ENCODE measurements around the gene NAA35.
"Not testable (repeated sequence)": the region's sequence is repeated elsewhere in the genome, so short reads cannot be mapped to it uniquely, and the experiment has no call there.

NAA35 gene

DNA sequence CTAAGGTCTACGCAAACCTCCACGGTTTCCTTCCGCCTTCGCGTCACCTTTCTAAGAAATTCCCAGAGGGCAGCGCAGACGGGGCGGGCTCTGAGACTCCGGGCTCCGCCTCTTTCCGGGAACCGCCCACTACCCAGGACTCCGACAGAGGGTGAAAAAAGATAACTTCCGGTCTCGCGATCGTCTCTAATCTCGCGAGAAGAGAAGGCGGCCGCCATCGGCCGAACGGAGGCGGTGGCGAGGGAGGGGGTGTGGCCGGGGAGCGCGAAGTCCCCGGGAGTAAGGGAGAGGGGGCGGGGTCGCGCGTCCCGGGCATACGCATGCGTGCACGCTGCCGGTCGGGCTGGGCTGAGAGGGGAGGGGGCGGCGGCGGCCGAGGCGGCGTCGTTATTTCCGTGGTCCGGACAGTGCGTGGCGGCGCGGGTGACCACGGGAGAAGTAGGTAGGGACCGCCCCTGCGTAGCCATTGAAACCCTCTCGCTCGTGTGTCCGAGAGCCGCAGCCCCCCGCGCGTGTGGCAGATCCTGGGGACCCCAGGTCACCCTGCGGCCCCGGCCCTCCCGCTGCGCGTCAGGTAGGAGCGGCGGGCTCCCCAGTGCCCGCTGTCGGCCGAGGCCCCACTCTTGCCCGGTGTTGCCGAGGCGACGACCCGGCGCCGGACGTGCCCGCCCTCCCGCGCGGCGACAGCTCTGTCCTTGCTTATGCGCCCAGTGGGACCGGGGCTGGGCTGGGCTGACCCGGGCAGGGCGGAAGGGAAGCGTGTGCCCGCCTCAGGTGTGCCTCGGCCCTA, at the start of gene NAA35:
Gene NAA35 (plus strand): TSS at position 315 of the 790 bp plus-strand sequence. CDS start 1,014 bp downstream, outside the sequence.
- peak; percentile 98 for DNase-seq

DNA sequence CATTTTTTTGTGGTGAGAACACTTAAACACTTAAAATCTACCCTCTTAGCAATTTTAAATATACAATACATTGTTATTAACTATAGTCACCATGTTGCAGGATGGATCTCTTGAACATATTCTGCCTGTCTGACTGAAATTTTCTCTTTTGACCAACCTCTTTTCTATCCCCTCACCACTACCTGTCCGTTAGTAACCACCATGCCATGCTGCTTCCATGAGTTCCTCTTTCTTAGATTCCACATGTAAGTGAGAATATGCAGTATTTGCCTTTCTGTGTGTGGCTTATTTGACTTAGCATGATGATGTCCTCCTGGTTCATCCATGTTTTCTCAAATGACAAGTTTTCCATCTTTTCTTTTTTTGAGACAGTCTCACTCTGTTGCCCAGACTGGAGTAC, 48.5 kb upstream of the NAA35 start:
- no peak for DNase-seq

GRCh38 chr9:85895685-85896084, 45.3 kb upstream of the NAA35 start:
- DNase-seq = no peak

DNA sequence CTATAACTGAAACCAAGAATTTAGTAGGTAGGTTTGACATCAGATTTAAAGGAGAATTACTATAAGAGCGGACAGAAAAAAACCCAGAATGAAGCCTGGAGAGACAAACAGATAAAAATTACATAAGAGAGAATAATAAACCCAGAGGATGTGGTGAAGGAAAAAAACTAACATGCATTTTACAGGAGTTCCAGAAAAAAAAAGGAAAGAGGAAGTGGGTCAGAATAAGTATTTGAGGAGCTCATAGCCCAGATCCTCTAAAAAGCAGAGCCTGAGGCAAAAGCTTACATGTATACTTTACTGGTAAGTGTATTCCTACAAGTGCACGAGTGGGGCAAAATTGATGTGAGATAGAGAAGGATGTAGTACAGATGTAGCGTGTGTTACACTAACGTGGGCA, 43.1 kb upstream of the NAA35 start:
- peak; percentile 43 to 53 for DNase-seq

DNA sequence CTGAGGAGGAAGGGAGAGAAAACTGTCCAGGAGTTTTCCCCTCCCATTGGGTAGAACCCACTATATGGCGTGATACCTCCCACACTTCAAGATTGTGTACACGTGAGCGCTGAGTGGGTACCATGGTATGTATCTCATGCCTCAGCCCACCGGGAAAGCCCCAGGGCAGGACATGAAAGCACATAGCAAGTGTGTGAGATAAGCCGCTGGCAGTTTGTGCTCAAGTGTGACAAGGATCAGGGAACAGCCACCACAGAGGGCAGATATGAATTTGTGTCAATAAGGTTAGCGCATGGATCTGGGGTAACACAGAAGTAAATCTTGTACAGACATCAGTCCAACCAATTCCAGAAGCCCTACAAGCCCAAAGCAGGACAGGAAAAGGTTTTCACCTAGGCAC, 42.6 kb upstream of the NAA35 start:
- no peak for DNase-seq

GRCh38 chr9:85899388-85899787, 41.6 kb upstream of the NAA35 start:
- no peak for DNase-seq

- DNase-seq = peak; percentile 80 to 81
Measured at GRCh38 chr9:85900504-85901201, 40.3 kb upstream of the NAA35 start.

DNA sequence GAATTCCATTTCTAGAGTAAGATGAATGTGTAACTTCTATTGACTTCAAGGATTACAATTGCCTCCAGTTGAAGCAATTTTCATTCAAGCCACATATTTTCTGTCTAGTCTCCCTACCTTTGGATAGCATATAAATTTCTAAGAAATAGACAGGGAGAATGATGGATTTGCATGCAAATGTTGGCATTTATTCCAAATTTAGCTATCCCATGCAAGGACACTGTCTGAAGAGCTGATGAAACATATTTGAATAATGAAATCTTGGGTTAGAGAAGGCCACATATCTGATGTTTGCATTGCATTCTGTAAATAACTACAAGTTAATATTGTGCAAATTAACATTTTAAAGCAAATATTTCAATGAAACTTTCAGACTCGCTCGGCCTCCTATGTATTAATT, 36.0 kb upstream of the NAA35 start:
- DNase-seq = no peak

GRCh38 chr9:85905957-85906356, 35.0 kb upstream of the NAA35 start:
- DNase-seq = no peak

DNA sequence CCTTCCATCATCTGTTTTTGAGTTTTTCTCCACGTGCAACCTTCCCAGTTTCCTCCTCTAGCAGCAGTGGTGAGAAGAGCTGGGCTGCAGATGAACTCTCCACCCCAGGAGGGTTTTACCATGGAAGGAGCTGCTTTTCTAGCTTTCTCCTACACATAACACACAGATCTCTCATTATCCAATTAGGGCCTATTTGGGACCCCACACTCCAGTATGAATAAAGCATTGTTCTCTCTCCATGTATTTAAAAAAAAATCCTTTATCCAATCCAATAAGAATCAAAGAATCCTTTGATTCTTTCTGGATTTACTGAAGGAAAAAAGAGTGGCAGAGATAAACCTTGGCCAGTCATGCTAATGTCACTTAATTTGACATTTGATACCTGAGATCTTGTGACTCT, 31.6 kb upstream of the NAA35 start:
- no peak for DNase-seq

- DNase-seq = no peak
Measured at GRCh38 chr9:85914108-85914507, 26.8 kb upstream of the NAA35 start.

- no peak for DNase-seq
Measured at GRCh38 chr9:85917756-85918155, 23.2 kb upstream of the NAA35 start.

DNA sequence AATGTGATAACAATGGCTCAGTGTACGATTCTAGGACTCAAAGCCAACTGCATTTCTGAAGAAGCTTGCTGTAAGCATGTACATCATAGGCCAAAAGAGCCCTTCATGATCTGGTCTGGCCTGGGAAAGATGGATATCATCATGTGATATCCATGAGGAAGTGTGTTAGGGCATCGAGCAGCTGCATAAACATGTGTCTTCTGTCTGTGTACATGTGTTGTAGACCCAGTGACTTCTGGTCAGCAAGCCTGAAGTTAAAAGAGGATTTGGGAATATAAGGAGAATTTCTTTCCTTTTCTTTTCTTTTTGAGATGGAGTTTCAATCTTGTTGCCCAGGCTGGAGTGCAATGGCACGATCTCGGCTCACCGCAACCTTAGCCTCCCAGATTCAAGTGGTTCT, 15.5 kb upstream of the NAA35 start:
- no peak for DNase-seq

- no peak for DNase-seq
Measured at GRCh38 chr9:85927076-85927475, 13.9 kb upstream of the NAA35 start.

DNA sequence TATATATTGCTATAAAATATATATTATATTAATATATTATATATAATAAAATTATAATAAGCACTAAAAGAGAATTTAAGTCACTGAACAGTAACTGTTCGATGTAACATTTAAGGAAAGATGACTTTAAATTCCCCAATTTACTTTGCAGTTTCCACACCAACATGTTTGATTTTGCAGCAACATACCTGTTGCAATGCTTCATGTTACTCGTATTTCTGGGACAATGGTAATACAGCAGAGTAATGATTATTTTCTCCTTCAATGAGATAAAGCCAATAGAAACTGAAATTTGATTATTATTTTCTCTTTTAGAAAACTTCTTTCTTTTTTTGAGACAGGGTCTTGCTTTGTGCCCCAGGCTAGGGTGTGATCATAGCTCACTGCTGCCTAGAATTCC, 9.5 kb upstream of the NAA35 start:
- no peak for DNase-seq

DNA sequence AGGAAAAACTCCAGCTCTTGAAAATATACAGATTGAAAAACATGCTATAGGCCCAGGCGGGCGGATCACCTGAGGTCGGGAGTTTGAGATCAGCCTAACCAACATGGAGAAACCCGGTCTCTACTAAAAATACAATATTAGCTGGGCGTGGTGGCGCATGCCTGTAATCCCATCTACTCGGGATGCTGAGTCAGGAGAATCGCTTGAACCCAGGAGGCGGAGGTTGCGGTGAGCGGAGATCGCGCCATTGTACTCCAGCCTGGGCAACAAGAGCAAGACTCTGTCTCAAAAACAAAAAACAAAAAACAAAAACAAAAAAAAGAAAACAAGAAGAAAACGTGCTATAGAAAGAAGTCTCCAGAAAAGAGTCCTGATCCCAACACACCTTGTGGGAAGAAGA, 5.0 kb upstream of the NAA35 start:
- DNase-seq = not testable (repeated sequence)

DNA sequence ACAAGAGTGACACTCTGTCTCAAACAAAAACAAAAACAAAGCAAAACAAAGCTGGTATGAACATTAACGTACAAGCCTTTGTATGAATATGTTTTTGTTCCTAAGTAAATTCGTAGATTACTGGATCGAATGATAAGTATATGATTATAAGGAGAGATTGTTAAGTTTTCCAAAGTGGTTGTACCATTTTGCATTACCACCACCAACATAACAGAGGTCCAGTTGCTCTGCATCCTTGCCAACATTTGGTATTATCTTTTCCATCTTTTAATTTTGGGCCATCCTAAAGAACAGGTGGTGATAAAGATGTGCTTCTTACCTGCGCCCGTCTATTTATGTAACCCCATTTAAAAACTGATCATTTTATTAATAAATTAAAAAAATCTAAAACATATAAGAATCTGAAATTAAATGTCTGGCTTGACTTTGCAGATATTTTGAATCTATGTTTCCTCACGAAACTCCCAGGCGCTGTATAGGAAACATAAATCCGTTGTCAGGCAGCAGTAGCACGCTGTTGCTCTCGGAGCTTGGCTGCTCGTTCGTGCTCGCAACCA, 593 bp upstream of the NAA35 start:
- DNase-seq = peak in 1 of 2 experiments; percentile 44

DNA sequence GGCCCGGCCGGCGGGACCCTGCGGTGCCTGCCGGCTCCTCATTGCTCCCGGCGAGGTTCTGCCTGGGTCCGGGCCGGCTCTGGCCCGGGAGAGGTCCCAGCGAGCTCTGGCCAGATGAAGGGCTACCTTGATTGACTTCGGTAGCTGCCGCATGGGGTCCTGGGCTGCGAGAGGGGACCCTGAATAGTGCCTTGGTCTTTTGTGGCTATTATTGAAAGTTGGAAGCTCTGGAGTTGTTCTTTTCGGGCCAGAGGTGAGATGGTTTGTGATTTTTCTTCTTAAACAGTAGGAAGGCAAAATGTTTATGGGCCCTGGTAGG, 635 bp downstream of the NAA35 start:
- no peak for DNase-seq

GRCh38 chr9:85941966-85942912, 1.3 kb downstream of the NAA35 start:
- no peak for DNase-seq

DNA sequence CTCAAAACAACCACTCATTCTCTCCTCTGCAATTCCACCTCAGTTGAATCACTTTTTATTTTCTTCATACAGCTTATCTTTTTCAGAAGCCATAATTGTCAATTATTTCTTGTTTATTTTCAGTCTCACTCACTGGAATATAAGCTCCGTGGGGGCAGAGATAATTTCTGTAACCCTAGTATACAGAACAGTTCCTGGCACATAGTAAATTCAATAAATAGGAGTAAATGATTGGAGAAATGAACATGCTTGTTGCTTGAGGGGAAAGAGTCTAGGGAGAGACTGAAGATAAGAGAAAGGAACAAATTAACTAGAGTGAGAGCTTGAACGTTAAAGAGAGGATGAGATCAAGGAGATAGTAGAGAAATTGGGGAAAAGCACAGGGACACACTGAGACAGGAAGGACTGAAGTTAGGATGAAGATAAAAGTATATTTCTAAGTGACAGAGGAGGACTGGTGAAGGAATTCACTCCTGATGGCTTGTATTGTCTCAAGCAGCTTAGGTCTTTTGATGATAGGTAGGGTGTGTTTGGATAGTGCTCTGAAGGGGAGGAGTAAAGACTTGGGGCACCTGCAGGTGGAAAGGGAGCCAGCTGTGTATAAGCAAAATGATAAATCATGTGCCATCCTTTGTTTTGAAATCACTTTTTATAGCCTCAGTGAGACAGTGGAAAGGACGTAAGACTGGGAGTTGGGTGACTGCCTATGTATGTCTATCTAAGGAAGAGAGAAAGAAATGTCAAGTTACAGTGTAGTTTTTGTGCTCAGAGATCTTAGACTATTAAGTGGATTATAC, 2.2 kb downstream of the NAA35 start:
- no peak for DNase-seq

DNA sequence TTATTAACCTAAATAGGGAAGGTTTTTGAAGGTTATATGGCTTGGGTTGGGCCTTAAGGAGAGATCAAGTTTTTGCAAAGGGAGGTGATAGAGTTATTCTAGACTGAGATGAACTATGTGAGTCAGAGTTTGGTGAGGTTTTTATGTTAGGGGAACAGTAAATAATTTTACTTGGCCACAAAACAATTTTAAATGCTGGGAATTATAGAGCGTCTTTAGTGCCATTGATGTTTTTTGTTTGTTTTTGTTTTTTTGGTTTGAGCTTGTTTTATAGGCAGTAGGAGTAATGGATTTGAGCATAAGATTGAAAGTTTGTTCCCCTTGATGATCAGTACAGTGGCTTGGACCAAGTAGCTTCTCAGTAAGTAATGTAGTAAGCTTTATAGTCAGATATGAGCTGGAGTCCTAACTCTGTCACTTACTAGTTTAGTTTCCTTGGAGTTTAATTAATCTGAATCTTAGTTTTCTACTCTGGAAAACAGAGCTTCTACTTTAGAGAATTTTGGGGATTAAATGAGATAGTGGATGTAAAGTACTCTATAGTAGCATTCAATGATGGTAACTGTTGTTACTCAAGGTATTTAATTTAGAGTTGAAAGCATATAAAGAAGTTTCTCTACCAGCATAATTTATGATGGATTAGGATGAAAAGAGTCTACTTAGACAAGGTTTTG, 2.9 kb downstream of the NAA35 start:
- no peak for DNase-seq

- no peak for DNase-seq
Measured at GRCh38 chr9:85944672-85945071, 3.7 kb downstream of the NAA35 start.
